GM19324 (cell line): ENCODE results near the gene RNF215.

Experiments
- ATAC-seq: cut with Tn5 transposase; IDR thresholded peaks from one replicate; pipeline ENCODE4 v1.9.1; 2021; ENCODE audit warnings: mild to moderate bottlenecking, moderate library complexity; ENCODE audit not compliant: unreplicated experiment, low FRiP score

Gene RNF215

GRCh38 chr22:30334646-30335045, 52.6 kb downstream of the RNF215 start:
- no peak for ATAC-seq

GRCh38 chr22:30333707-30334087, 53.5 kb downstream of the RNF215 start:
- no peak for ATAC-seq

GRCh38 chr22:30332994-30333706, 54.1 kb downstream of the RNF215 start:
- ATAC-seq = no peak

DNA sequence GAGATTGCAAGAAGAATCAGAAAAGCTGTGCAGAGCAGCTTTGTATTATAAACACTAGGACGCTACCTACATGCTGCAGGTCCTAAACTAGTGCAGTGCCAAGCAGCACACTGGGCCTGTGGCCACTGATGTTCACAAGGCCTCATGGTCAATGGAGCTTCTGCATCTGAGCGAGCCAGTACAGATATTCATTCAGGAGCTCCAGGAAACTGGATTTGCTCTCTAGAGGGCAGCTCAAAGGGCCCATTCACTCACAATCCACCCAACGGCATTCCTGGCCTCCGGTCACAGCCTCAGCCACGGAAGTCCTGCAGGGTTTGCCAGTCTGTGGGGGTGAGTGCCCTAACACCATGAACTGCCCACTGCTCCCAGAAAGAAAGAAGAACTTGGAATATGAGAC, 54.7 kb downstream of the RNF215 start:
- ATAC-seq = no peak
